PC-3 (cell line): ENCODE results near the gene DMRTC1B. TPM values are rescaled to one million over a fixed set of nuclear protein-coding genes. Genes with fewer than 3 reads are reported as not detected.
"Not testable (repeated sequence)": the region's sequence is repeated elsewhere in the genome, so short reads cannot be mapped to it uniquely, and the experiment has no call there.

Experiments used
- ATAC-seq: fragments of 200-7000 bp; cut with Tn5 transposase; 2 replicates; pipeline ENCODE4 v1.9.1; 2020; ENCODE audit warnings: mild to moderate bottlenecking, moderate library complexity
- Bru-seq: library from RNA; stranded (reverse); fragments of 400-500 nt; gene quantifications from one replicate; lab custom pipeline; 2021; lab: Mats Ljungman, UMichigan
- BruChase-seq, 2 experiments: library from RNA; stranded (reverse); fragments of 400-500 nt; gene quantifications; one replicate each; lab custom pipeline; 2021; lab: Mats Ljungman, UMichigan
- BruUV-seq: library from RNA; stranded (reverse); fragments of 400-500 nt; replicated peaks from 2 replicates; lab custom pipeline; 2021; lab: Mats Ljungman, UMichigan
- CTCF ChIA-PET: fragments of 300-600 bp; sonication (Branson Sonifier 250); formaldehyde crosslinking; loops from one replicate; lab custom pipeline; 2022; ENCODE audit warnings: antibody characterized with exemption; lab: Charles Lee
- POLR2A ChIA-PET: fragments of 300-600 bp; sonication (Branson Sonifier 250); formaldehyde crosslinking; loops from one replicate; lab custom pipeline; 2022; ENCODE audit warnings: antibody characterized with exemption; ENCODE audit not compliant: unreplicated experiment; lab: Charles Lee
- DNase-seq: peaks from one replicate; pipeline ENCODE4 v3.0.0-alpha.2; 2015
- H2AFZ ChIP-seq: fragments of 300-600 bp; sonication (generic); 2 replicates; pipeline ENCODE4 v1.6.0; 2016; ENCODE audit warnings: antibody characterized with exemption, low read length
- H3F3A ChIP-seq: fragments of 300-600 bp; sonication (generic); one replicate; pipeline ENCODE4 v1.6.0; 2017; ENCODE audit warnings: antibody characterized with exemption, low read length, control low read depth, mild to moderate bottlenecking; ENCODE audit not compliant: unreplicated experiment
- H3K27ac ChIP-seq: fragments of 300-600 bp; sonication (generic); 2 replicates; pipeline ENCODE4 v1.5.1; 2016; ENCODE audit warnings: mild to moderate bottlenecking, low read length
- H3K27me3 ChIP-seq: fragments of 300-600 bp; sonication (generic); 2 replicates; pipeline ENCODE4 v1.6.1; 2016; ENCODE audit warnings: low read length, mixed read lengths
- H3K36me3 ChIP-seq: fragments of 300-600 bp; sonication (generic); 2 replicates; pipeline ENCODE4 v1.6.1; 2016; ENCODE audit warnings: low read depth, mixed run types, low read length, mixed read lengths
- H3K4me1 ChIP-seq: fragments of 300-600 bp; sonication (generic); 2 replicates; pipeline ENCODE4 v1.5.1; 2016; ENCODE audit warnings: low read length; ENCODE audit not compliant: insufficient read depth
- H3K4me2 ChIP-seq: fragments of 300-600 bp; sonication (generic); 2 replicates; pipeline ENCODE4 v1.6.0; 2016; ENCODE audit warnings: low read length
- H3K4me3 ChIP-seq: fragments of 300-600 bp; sonication (generic); 2 replicates; pipeline ENCODE4 v1.5.1; 2016; ENCODE audit warnings: mild to moderate bottlenecking, low read length, mixed read lengths
- H3K79me2 ChIP-seq: fragments of 300-600 bp; sonication (generic); 2 replicates; pipeline ENCODE4 v1.6.1; 2017; ENCODE audit warnings: low read length, mixed read lengths
- H3K9ac ChIP-seq: fragments of 300-600 bp; sonication (generic); 2 replicates; pipeline ENCODE4 v1.6.0; 2016; ENCODE audit warnings: mild to moderate bottlenecking, low read length
- H3K9me2 ChIP-seq: fragments of 300-600 bp; sonication (generic); replicated peaks from 2 replicates; pipeline ENCODE4 v1.6.1; 2016; ENCODE audit warnings: mixed run types, low read length, mixed read lengths
- H3K9me3 ChIP-seq: fragments of 300-600 bp; sonication (generic); 2 replicates; pipeline ENCODE4 v1.6.1; 2016; ENCODE audit warnings: low read length, mixed read lengths
- H4K20me1 ChIP-seq: fragments of 300-600 bp; sonication (generic); 2 replicates; pipeline ENCODE4 v1.6.1; 2016; ENCODE audit warnings: low read length, mixed read lengths
- CTCF ChIP-seq: fragments of 300-600 bp; sonication (generic); conservative IDR thresholded peaks from 2 replicates; pipeline ENCODE4 v1.5.1; 2017; ENCODE audit warnings: antibody characterized with exemption, low read depth, mild to moderate bottlenecking, low read length
- EZH2 ChIP-seq: fragments of 300-600 bp; sonication (generic); IDR thresholded peaks from one replicate; pipeline ENCODE4 v1.6.1; 2017; ENCODE audit warnings: antibody characterized with exemption, mild to moderate bottlenecking, low read length; ENCODE audit not compliant: unreplicated experiment
- EZH2phosphoT487 ChIP-seq: fragments of 300-600 bp; sonication (generic); IDR thresholded peaks from 2 replicates; pipeline ENCODE4 v1.6.1; 2018; ENCODE audit warnings: mild to moderate bottlenecking, antibody characterized with exemption, low read length, borderline replicate concordance
- intact Hi-C: fragments of 100-400 bp; cut with micrococcal nuclease; formaldehyde crosslinking; loops from 2 replicates; pipeline ENCODE4 v1.9.0; 2023
- long read RNA-seq: library from polyadenylated mRNA; unstranded; transcript quantifications from one replicate; pipeline ENCODE4 v2.0.0, GENCODE V29; 2021; ENCODE audit not compliant: unreplicated experiment
- total RNA-seq: library from RNA; depleted of rRNA; stranded (reverse); fragments of >200 nt; gene quantifications from 2 replicates; pipeline ENCODE4 v1.2.3, GENCODE V29; 2014; rRNA removed

Gene DMRTC1B
- not detected in 2 replicates for total RNA-seq
- Bru-seq, nascent RNA, result percentile 3 among the genes with signal in this experiment
- percentile 1 among the genes with signal in this experiment for BruChase-seq, experiment 1, labeled RNA remaining after a 6-hour chase
- percentile 7 among the genes with signal in this experiment for BruChase-seq, experiment 2, labeled RNA remaining after a 2-hour chase
- long read RNA-seq, partial matches to known transcripts, result 0 of 1 reads
- long read RNA-seq, other reads (novel, unspliced or antisense), result 1 of 1 reads

DNA sequence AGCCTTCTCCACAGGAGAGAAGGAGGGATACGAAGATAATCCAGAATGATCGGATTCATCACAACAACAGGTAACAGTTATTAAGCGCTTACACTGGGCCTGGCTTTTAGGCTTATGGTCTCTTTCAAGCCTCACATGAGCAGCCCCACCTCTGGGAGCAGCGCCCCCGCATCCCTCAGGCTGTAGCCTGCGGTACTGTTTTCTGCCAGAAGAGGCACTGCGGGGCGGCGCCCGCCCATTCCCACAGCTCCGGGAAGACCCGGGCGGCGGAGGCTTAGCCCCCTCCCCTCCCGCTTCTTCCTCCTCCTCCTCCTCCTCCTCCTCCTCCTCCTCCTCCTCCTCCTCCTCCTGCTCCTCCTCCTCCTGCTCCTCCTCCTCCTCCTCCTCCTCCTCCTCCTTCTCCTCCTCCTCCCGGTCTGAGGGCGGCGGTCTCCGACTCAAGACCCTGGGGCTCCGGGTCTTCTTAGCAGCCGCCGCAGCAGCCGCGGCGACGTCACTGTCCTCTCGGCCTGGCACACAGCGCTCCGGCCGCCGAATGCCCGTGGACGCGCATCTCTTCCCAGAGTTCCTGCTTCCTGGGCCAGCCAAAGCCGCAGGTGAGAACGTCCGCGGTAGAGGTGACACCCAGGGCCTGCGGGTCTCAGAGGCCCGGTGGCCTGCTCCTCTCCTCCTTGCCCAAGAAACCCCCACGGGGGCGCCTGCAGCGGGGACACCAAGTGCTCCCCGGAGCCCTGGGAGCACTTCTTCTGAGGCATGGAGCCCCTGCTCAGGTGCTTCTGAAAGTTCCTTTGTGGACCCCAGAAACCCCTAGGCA lies at the start of gene DMRTC1B:
Gene DMRTC1B, plus strand, starts transcription at position 238 of the 814 bp plus-strand sequence. CDS start 68,246 bp downstream, outside the sequence.
- peak; percentile 84 for ATAC-seq
- H3K27me3 ChIP-seq, CTCF ChIA-PET, H2AFZ ChIP-seq, H3K4me2 ChIP-seq, DNase-seq, H3K36me3 ChIP-seq, H3K79me2 ChIP-seq, H4K20me1 ChIP-seq, intact Hi-C loops, H3K27ac ChIP-seq, H3K4me1 ChIP-seq, H3K9ac ChIP-seq, H3K9me3 ChIP-seq, H3F3A ChIP-seq, H3K4me3 ChIP-seq, H3K9me2 ChIP-seq, BruUV-seq, POLR2A ChIA-PET: not testable (repeated sequence)

DNA sequence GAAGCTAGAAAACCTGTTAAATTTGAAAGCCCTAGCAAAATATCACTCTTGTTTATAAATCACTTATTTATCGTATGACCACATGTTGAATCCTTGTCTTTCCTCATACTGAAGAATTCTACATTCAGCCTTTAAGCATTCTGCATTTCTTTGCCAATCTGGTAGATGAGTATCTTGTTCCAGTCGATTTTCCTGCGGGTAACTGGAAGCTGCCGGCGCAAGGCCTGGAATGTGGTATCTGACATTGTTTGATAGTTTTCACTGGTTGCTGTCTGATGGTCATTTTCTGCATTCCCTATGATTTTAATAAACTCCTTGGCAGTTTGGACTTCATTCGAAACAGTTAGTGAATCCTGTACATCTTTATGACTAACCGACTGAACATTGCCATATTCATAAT lies 48.8 kb upstream of the DMRTC1B start:
- Histone ChIP-seq H3F3A (no peaks in the 10 kb centered on the region), H3K36me3 (no peaks in the 10 kb centered on the region), H3K9ac (no peak overlapping the region), H3K79me2 (no peaks in the 10 kb centered on the region), H3K27ac (no peak overlapping the region), H3K27me3 (no peaks in the 10 kb centered on the region), H4K20me1 (no peaks in the 10 kb centered on the region), H2AFZ (no peak overlapping the region), H3K9me3 (no peaks in the 10 kb centered on the region), H3K4me2 (no peak overlapping the region), H3K4me1 (no peaks in the 10 kb centered on the region), H3K4me3 (no peak overlapping the region), H3K9me2 (no peaks in the 10 kb centered on the region)
- ATAC-seq (no peak), DNase-seq (no peak)
- no peak for TF ChIP-seq CTCF
- no peak for TF ChIP-seq EZH2
- TF ChIP-seq EZH2phosphoT487, result no peak
- ChIA-PET CTCF (no interaction called here), POLR2A (no interaction called here)
- no TSS peak for BruUV-seq
- intact Hi-C loops, result no loop called here

- CTCF ChIA-PET, BruUV-seq, H4K20me1 ChIP-seq, H3F3A ChIP-seq, H3K79me2 ChIP-seq, H2AFZ ChIP-seq, H3K9ac ChIP-seq, ATAC-seq, H3K27me3 ChIP-seq, DNase-seq, H3K4me3 ChIP-seq, intact Hi-C loops, H3K9me3 ChIP-seq, H3K9me2 ChIP-seq, POLR2A ChIA-PET, H3K4me2 ChIP-seq, H3K36me3 ChIP-seq, H3K4me1 ChIP-seq, H3K27ac ChIP-seq: not testable (repeated sequence)
These were observed 43.1 kb upstream of the DMRTC1B start for GRCh38 chrX:72733636-72734035.
